Adrenal gland (tissue), 5 donors: ENCODE measurements around the gene WBP1L.

Source experiments
- POLR2A ChIP-seq, 2 donors: fragments of 450-650 bp; IDR thresholded peaks; one replicate each; pipeline ENCODE4 v1.6.1; 2017; ENCODE audit warnings: antibody characterized with exemption in 2 of 2, mild to moderate bottlenecking in 2 of 2, moderate library complexity in 1 of 2
- TF ChIP-seq, protein P1 (sequence below), 6 experiments: fragments of 450-650 bp in 4 of 6; fragments of 200-600 bp in 2 of 6; sonication (generic) in 1 of 6; IDR thresholded peaks; 1 replicate in 5 of 6; 2 replicates in 1 of 6; pipeline versions ENCODE4 v1.5.1 to v1.8.0; 2016 to 2021; ENCODE audit warnings: antibody characterized with exemption in 6 of 6, mild to moderate bottlenecking in 2 of 6, moderate library complexity in 1 of 6
- donor health status: DM: no; HTN: no; CAD: no.

DNA sequence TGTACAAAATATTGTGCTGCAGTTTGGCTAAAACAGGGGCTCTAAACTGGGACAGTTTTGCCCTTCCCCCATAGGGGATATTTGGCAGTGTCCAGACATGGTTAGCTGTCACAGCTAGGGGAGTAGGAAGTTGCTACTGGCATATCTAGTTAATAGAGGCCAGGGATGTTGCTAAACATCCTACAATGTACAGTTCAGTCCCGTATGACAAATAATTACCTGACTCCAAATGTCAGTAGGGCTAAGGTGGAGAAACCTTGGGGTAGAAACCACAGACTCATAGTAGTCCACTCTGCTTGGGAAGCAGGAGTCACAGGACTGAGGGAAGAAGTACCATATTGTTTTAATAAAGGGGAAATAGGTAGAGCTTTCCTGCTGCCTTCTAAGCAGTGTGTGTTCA is 39.8 kb downstream of the WBP1L start:
- TF ChIP-seq, protein P1, sequence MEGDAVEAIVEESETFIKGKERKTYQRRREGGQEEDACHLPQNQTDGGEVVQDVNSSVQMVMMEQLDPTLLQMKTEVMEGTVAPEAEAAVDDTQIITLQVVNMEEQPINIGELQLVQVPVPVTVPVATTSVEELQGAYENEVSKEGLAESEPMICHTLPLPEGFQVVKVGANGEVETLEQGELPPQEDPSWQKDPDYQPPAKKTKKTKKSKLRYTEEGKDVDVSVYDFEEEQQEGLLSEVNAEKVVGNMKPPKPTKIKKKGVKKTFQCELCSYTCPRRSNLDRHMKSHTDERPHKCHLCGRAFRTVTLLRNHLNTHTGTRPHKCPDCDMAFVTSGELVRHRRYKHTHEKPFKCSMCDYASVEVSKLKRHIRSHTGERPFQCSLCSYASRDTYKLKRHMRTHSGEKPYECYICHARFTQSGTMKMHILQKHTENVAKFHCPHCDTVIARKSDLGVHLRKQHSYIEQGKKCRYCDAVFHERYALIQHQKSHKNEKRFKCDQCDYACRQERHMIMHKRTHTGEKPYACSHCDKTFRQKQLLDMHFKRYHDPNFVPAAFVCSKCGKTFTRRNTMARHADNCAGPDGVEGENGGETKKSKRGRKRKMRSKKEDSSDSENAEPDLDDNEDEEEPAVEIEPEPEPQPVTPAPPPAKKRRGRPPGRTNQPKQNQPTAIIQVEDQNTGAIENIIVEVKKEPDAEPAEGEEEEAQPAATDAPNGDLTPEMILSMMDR (IDR thresholded peaks at IDR 0.05): no peak
- TF ChIP-seq POLR2A (IDR thresholded peaks at IDR 0.05): no peak
